ENCODE results near the gene ADD2. TPM values are rescaled to one million over a fixed set of nuclear protein-coding genes. Genes with fewer than 3 reads are reported as not detected.

The ADD2 gene
- total RNA-seq, 1 experiment from 2014 or later, result 124 TPM

DNA sequence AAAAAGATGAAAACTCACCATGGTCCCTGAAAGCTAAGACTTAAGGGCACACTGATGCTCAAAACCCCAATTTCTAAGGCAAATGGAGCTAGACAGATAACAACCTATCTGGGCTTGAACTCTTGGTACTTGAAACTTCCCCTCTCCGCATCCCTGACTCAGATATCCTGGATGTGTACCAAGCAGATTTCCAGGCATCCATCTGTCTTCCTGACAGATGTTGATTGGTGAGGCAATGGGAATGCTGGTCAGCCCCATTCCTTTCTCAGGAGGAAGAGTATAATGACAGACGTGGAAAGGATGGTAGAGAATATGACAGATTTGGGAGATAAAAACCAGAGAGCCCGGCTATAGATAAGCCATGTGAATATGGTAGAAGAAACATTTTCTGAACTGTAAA lies 69.2 kb downstream of the ADD2 start:
- Histone ChIP-seq H3K9ac (ENCODE audit: extremely low read depth, insufficient read length, low read length) (no peak overlapping the region), H4K91ac (ENCODE audit: insufficient read length, low read depth, low read length) (no peak overlapping the region), H2BK120ac (ENCODE audit: low read depth, low read length, poor library complexity, severe bottlenecking) (no peak overlapping the region), H2AK5ac (ENCODE audit: insufficient read length, low read length) (no peak overlapping the region), H3K23me2 (ENCODE audit: insufficient read length, low read depth, low read length, poor library complexity, severe bottlenecking) (no peaks in the 10 kb centered on the region), H3K56ac (ENCODE audit: insufficient read length, low read depth, low read length) (no peak overlapping the region), H3K4me1 (ENCODE audit: insufficient read depth, low read length) (no peaks in the 10 kb centered on the region), H2BK20ac (ENCODE audit: low read depth, low read length, poor library complexity, severe bottlenecking) (no peak overlapping the region), H4K5ac (ENCODE audit: insufficient read length, low read depth, low read length) (no peak overlapping the region), H4K8ac (replicated peaks; ENCODE audit: insufficient read length, low read depth, low read length) (no peak overlapping the region), H2BK15ac (ENCODE audit: low read depth, low read length) (no peak overlapping the region), H3K9me3 (ENCODE audit: control insufficient read depth, low read depth, low read length) (no peaks in the 10 kb centered on the region), H2AFZ (ENCODE audit: low read length) (no peak overlapping the region), H3K18ac (ENCODE audit: insufficient read length, low read depth, low read length) (no peak overlapping the region), H3K27ac (ENCODE audit: insufficient read length, low read depth, low read length) (no peak overlapping the region), H2BK12ac (ENCODE audit: insufficient read length, low read depth, low read length) (no peak overlapping the region), H2BK5ac (ENCODE audit: insufficient read length, low read length) (no peak overlapping the region), H3K4ac (ENCODE audit: low read depth, low read length) (no peak overlapping the region), H4K20me1 (ENCODE audit: control insufficient read depth, insufficient read depth, insufficient read length) (peaks cover 2% of the 10 kb centered on the region), H3T11ph (ENCODE audit: low read length) (no peak overlapping the region), H3K79me1 (ENCODE audit: insufficient read depth, low read depth, low read length, poor library complexity, severe bottlenecking) (no peaks in the 10 kb centered on the region), H3K14ac (ENCODE audit: insufficient read depth, low read length) (no peak overlapping the region), H3K27me3 (ENCODE audit: insufficient read depth, low read length) (no peaks in the 10 kb centered on the region), H3K4me2 (ENCODE audit: insufficient read depth, insufficient read length, low read length) (no peak overlapping the region), H3K23ac (ENCODE audit: insufficient read length, low read depth, low read length) (no peak overlapping the region), H3K79me2 (ENCODE audit: insufficient read depth, low read length) (no peaks in the 10 kb centered on the region)
- Mint-ChIP-seq H3K27me3 (ENCODE audit: low read depth) (no peaks in the 10 kb centered on the region), H3K36me3 (ENCODE audit: insufficient read depth in 1 of 3, low read depth in 3 of 3) (peaks cover 26 to 38% (median 31%) of the 10 kb centered on the region in 3 experiments; a peak in 6 of 7 replicates), H3K4me3 (no peak overlapping the region), H3K4me1 (no peaks in the 10 kb centered on the region), H3K27ac (no peak overlapping the region; a peak in 1 of 7 replicates), H3K9me3 (no peaks in the 10 kb centered on the region)
- no peak for DNase-seq
- WGBS (ENCODE audit: extremely low coverage, insufficient read length, low lambda C conversion rate), result no CpG with 5 or more reads among the region's 3 CpGs
- TF ChIP-seq, protein P1, sequence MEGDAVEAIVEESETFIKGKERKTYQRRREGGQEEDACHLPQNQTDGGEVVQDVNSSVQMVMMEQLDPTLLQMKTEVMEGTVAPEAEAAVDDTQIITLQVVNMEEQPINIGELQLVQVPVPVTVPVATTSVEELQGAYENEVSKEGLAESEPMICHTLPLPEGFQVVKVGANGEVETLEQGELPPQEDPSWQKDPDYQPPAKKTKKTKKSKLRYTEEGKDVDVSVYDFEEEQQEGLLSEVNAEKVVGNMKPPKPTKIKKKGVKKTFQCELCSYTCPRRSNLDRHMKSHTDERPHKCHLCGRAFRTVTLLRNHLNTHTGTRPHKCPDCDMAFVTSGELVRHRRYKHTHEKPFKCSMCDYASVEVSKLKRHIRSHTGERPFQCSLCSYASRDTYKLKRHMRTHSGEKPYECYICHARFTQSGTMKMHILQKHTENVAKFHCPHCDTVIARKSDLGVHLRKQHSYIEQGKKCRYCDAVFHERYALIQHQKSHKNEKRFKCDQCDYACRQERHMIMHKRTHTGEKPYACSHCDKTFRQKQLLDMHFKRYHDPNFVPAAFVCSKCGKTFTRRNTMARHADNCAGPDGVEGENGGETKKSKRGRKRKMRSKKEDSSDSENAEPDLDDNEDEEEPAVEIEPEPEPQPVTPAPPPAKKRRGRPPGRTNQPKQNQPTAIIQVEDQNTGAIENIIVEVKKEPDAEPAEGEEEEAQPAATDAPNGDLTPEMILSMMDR (conservative IDR thresholded peaks at IDR 0.05), result no peak

Measured in H9 (cell line).